Fibroblast of skin of left quadriceps (primary cell): ENCODE data around the gene ARHGAP4.

Source experiments
- DNase-seq, 2 experiments: peaks; one replicate each; pipeline ENCODE4 v3.0.0-alpha.2; 2013; ENCODE audit warnings: low read depth in 2 of 2

ARHGAP4 gene

DNA sequence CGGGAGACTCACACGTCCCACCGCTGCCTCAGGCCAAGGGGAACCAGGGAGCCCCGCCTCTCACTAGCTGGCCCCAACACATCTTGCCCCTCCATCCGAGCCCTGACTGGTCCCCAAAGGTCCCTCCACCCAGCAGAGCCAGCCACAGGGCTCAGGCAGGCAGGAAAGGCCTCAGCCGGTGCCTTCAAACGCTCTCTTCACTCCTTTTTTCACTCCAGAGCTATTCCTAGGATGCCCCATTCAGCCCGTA lies 1.5 kb upstream of the ARHGAP4 start:
- DNase-seq: no peak

- DNase-seq: no peak
These were observed 1.0 kb upstream of the ARHGAP4 start for GRCh38 chrX:153926858-153927671.

DNA sequence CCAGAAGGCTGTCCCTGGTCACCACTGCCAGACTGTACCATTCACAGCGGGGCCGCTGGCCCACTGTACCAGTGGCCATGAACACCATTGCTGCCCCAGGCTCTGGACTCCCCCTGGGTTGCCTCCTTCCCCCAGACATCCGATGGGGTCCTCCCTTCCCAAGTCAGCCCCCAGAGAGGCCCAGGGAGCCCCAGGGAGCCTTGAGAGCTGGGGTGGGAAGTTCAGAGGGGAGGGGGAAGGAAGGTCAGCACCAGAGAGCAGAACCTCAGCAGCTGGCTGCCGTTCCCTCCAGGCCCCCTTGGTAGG lies 441 bp upstream of the ARHGAP4 start:
- DNase-seq: no peak

DNA sequence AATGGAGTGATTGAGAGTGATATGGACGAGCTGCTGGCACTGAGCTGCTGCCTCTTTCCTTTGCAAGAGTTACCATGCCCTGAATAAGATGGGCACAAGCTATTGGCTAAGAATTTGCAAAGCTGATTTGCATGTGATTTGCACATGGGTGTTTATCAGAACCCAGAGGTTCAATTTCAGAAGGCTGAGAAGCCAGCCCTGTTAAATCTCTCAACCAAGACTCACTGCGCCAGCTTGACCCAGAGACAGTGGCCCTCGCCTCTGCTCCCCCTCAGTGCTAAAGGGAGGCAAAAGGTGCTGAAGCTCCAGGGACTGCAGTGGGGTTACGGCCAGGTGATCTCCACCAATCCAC lies 701 bp downstream of the ARHGAP4 start:
- no peak for DNase-seq

- DNase-seq: no peak
These were observed 1.8 kb downstream of the ARHGAP4 start for GRCh38 chrX:153924149-153924861.

GRCh38 chrX:153922932-153923857 lies 2.9 kb downstream of the ARHGAP4 start:
- DNase-seq: no peak

DNA sequence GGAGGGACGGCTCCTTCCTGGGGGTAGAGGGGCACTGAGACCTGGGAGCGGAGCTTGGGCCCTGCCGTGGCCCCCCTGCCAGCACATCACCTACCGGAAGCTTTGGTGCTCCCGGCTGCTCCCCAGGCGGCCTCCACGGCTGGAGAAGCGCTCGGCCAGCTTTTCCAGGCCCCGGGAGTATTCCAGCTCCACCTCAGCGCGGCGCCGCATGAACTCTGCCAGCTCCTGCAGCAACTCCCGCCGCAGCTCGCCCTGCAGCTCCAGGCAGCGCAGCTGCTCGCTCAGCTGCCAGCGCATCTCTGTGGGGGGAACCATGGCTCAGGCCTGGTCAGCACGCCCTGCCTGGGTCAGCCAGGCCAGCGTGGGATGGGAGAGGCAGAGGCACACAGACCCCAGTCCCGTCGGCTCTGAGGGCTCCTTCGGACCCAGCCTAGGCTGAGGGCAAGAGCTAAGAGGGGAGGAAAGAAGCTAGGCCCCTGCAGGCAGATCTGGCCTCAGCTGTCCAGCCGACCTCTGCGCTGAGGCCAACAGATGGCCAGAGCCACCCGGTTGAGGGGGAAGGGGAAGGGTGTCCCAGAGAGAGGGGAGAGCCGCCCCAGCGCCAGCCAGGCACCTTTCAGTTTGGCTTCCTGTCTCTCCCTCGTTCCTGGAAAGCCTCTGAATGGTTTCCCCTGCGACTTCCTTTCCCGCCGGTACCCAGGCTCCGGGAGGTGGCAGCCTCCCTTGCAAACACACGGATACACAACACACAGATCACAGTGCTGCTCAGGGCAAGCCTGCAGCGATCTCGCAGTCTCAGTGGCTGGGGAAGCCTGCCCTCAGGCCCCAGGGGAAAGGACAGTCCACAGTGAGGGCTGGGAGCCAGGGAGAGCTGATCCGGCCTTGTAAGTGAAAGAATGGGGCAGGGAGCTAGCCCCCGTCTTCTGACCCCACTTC lies 4.3 kb downstream of the ARHGAP4 start:
- DNase-seq: no peak

- no peak for DNase-seq
These were observed 5.0 kb downstream of the ARHGAP4 start for GRCh38 chrX:153921070-153921469.

- DNase-seq: no peak
These were observed 5.5 kb downstream of the ARHGAP4 start for GRCh38 chrX:153920546-153920945.

DNA sequence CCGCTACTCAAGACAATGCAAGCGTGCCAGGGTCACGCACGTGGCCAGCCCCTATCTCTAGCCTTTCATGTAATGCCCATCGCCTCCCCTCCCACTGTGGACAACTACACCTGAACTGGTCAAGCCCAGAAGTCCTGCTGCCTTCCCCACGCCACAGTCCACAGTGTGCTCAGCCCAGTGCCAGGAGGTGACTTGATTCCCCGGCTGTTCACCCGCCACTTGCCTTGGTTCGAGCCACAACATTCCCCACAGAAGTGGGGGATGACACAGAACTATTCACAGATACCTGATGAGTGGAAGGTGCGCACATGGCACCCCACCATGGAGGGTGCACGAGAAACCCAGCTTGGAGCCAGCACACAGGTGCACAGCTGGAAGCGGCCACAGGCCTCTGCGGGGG lies 6.8 kb downstream of the ARHGAP4 start:
- DNase-seq: no peak

- DNase-seq: no peak
These were observed 8.2 kb downstream of the ARHGAP4 start for GRCh38 chrX:153917869-153918268.

GRCh38 chrX:153913701-153914100 lies 12.4 kb downstream of the ARHGAP4 start:
- no peak for DNase-seq

GRCh38 chrX:153913211-153913610 lies 12.9 kb downstream of the ARHGAP4 start:
- DNase-seq: no peak

DNA sequence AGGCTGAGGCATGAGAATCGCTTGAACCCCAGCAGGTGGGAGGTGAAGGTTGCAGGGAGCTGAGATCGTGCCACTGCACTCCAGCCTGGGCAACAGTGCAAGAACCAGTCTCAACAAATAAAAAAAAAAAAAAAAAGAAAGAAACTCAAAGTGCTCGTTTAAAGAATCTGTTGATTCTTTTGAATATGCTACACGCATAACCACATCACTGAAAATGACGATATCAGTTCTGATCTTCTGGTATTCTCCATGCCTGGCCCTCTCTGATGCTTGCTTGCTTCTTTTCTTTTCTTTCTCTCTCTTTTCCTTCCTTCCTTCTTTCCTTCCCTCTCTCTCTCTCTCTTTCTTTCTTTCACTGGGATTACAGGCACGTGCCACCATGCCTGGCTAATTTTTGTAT lies 14.3 kb downstream of the ARHGAP4 start:
- DNase-seq: no peak

GRCh38 chrX:153910446-153910845 lies 15.6 kb downstream of the ARHGAP4 start:
- no peak for DNase-seq

DNA sequence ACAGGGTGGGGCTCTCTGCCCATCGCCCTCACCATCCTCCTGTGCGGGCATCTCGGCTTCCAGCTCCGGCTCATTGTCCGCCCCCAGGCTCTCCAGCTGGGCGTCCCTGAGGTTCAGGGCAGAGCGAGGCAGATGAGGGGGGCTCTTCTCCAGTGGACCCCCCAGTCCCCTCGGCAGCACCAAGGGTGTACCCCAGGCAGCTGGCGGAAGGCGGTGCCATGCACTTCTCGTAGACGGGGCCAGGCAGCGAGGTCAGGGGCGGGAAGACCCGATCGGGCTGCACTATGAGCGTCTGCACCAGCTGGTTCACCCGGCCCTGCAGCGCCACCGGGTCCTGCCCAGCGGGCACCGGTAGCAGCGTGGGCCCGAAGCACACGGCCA lies 16.1 kb downstream of the ARHGAP4 start:
- DNase-seq: no peak

GRCh38 chrX:153909024-153909979 lies 16.8 kb downstream of the ARHGAP4 start:
- DNase-seq: no peak

GRCh38 chrX:153908219-153908860 lies 17.7 kb downstream of the ARHGAP4 start:
- no peak for DNase-seq

- no peak for DNase-seq
These were observed 18.6 kb downstream of the ARHGAP4 start for GRCh38 chrX:153907456-153907855.
